Stimulated activated CD8-positive, alpha-beta memory T cell treated with anti-CD3 and anti-CD28 coated beads, Interleukin-12 subunit alpha, Interleukin-12 subunit beta, amount 100 ng/mL, for 1 hour (primary cell): ENCODE data around the gene LBH.
A peak's percentile ranks its signal among the peaks of the same experiment; 100 is the strongest.

Experiments used
- DNase-seq: peaks from one replicate; pipeline ENCODE4 v3.0.0-alpha.2; 2020; ENCODE audit warnings: low read depth

Gene LBH

GRCh38 chr2:30231212-30231995, at the start of gene LBH:
Gene LBH, plus strand, starts transcription at chr2:30231534. Its CDS starts 205 bp downstream, at chr2:30231739.
- DNase-seq = peak; percentile 88

- DNase-seq = no peak
Observed at GRCh38 chr2:30184035-30184434, 47.3 kb upstream of the LBH start.

- no peak for DNase-seq
Observed at GRCh38 chr2:30185178-30185577, 46.2 kb upstream of the LBH start.

GRCh38 chr2:30188292-30188691, 43.0 kb upstream of the LBH start:
- no peak for DNase-seq

GRCh38 chr2:30190637-30191036, 40.7 kb upstream of the LBH start:
- DNase-seq = no peak

- no peak for DNase-seq
Observed at GRCh38 chr2:30191107-30191506, 40.2 kb upstream of the LBH start.

- no peak for DNase-seq
Observed at GRCh38 chr2:30191819-30192271, 39.5 kb upstream of the LBH start.

GRCh38 chr2:30192314-30192713, 39.0 kb upstream of the LBH start:
- DNase-seq = no peak

GRCh38 chr2:30193104-30193681, 38.1 kb upstream of the LBH start:
- DNase-seq = no peak

GRCh38 chr2:30194421-30194820, 36.9 kb upstream of the LBH start:
- no peak for DNase-seq

GRCh38 chr2:30195016-30195415, 36.3 kb upstream of the LBH start:
- no peak for DNase-seq

- DNase-seq = no peak
Observed at GRCh38 chr2:30197570-30198192, 33.7 kb upstream of the LBH start.

- DNase-seq = no peak
Observed at GRCh38 chr2:30201990-30202389, 29.3 kb upstream of the LBH start.

- no peak for DNase-seq
Observed at GRCh38 chr2:30203156-30203555, 28.2 kb upstream of the LBH start.

GRCh38 chr2:30204281-30204680, 27.1 kb upstream of the LBH start:
- no peak for DNase-seq

GRCh38 chr2:30205456-30205855, 25.9 kb upstream of the LBH start:
- no peak for DNase-seq

- no peak for DNase-seq
Observed at GRCh38 chr2:30206461-30207430, 24.6 kb upstream of the LBH start.

GRCh38 chr2:30208453-30208852, 22.9 kb upstream of the LBH start:
- DNase-seq = no peak

- DNase-seq = no peak
Observed at GRCh38 chr2:30209227-30209626, 22.1 kb upstream of the LBH start.

- no peak for DNase-seq
Observed at GRCh38 chr2:30213326-30213725, 18.0 kb upstream of the LBH start.

GRCh38 chr2:30213907-30214463, 17.3 kb upstream of the LBH start:
- DNase-seq = no peak

- DNase-seq = no peak
Observed at GRCh38 chr2:30216157-30216556, 15.2 kb upstream of the LBH start.
